WTC11 (cell line): Measurements from ENCODE around the gene PRKCZ. TPM values are rescaled to one million over a fixed set of nuclear protein-coding genes. Genes with fewer than 3 reads are reported as not detected.

Source experiments
- ATAC-seq: fragments of 200-7000 bp; cut with Tn5 transposase; 2 replicates; pipeline ENCODE4 v1.10.0; 2021; ENCODE audit warnings: mild to moderate bottlenecking, moderate library complexity
- CTCF ChIA-PET: fragments of 300-600 bp; sonication (Branson Sonifier 250); formaldehyde crosslinking; loops from one replicate; lab custom pipeline; 2021; ENCODE audit warnings: antibody characterized with exemption; lab: Charles Lee
- POLR2A ChIA-PET: fragments of 350-600 bp; sonication (Branson Sonifier 250); formaldehyde crosslinking; loops from one replicate; lab custom pipeline; 2021; ENCODE audit warnings: antibody characterized with exemption; lab: Charles Lee
- DNase-seq: peaks from one replicate; pipeline ENCODE4 v3.0.0; 2021; ENCODE audit warnings: low spot score
- H3K27ac Mint-ChIP-seq: 2 replicates; pipeline ENCODE4 v1.8.0; 2021; ENCODE audit warnings: mixed read lengths
- H3K27me3 Mint-ChIP-seq: 2 replicates; pipeline ENCODE4 v1.8.0; 2021; ENCODE audit warnings: low read depth, mild to moderate bottlenecking, moderate library complexity, mixed read lengths
- H3K36me3 Mint-ChIP-seq: 2 replicates; pipeline ENCODE4 v1.8.0; 2021; ENCODE audit warnings: mixed read lengths
- H3K4me1 Mint-ChIP-seq: 2 replicates; pipeline ENCODE4 v1.8.0; 2022; ENCODE audit warnings: mixed read lengths
- H3K4me3 Mint-ChIP-seq: 2 replicates; pipeline ENCODE4 v1.8.0; 2021; ENCODE audit warnings: mild to moderate bottlenecking, moderate library complexity, mixed read lengths
- H3K9me3 Mint-ChIP-seq: 2 replicates; pipeline ENCODE4 v1.8.0; 2021; ENCODE audit warnings: mixed read lengths
- AFF4 ChIP-seq: sonication (generic); formaldehyde crosslinking; IDR thresholded peaks from 2 replicates; pipeline ENCODE4 v1.8.1; 2023; ENCODE audit warnings: mild to moderate bottlenecking, missing genetic modification reagents, borderline replicate concordance
- AR ChIP-seq: fragments of 250-450 bp; sonication (Bioruptor Pico); IDR thresholded peaks from 2 replicates; pipeline ENCODE4 v1.9.0; 2021; ENCODE audit warnings: mild to moderate bottlenecking
- ARID4B ChIP-seq: sonication (generic); formaldehyde crosslinking; IDR thresholded peaks from 2 replicates; pipeline ENCODE4 v1.8.0; 2023; ENCODE audit warnings: missing genetic modification reagents, mild to moderate bottlenecking, borderline replicate concordance
- ATF2 ChIP-seq: sonication (generic); formaldehyde crosslinking; IDR thresholded peaks from 2 replicates; pipeline ENCODE4 v1.8.1; 2022; ENCODE audit warnings: low read depth, missing genetic modification reagents, borderline replicate concordance
- CTCF ChIP-seq: fragments of 200-600 bp; IDR thresholded peaks from 2 replicates; pipeline ENCODE4 v1.8.0; 2022; ENCODE audit warnings: antibody characterized with exemption
- FOXJ3 ChIP-seq: sonication (generic); formaldehyde crosslinking; IDR thresholded peaks from 2 replicates; pipeline ENCODE4 v1.9.0; 2021; ENCODE audit warnings: missing genetic modification reagents, mild to moderate bottlenecking, borderline replicate concordance
- FOXK1 ChIP-seq: sonication (generic); formaldehyde crosslinking; IDR thresholded peaks from 2 replicates; pipeline ENCODE4 v1.8.0; 2022; ENCODE audit warnings: mild to moderate bottlenecking, moderate library complexity, missing genetic modification reagents
- GRHL2 ChIP-seq: fragments of 250-450 bp; sonication (Bioruptor Pico); IDR thresholded peaks from 2 replicates; pipeline ENCODE4 v1.8.0; 2022; ENCODE audit warnings: mild to moderate bottlenecking, moderate library complexity; ENCODE audit not compliant: insufficient replicate concordance, severe bottlenecking
- KAT7 ChIP-seq: sonication (generic); formaldehyde crosslinking; IDR thresholded peaks from 2 replicates; pipeline ENCODE4 v1.8.1; 2023; ENCODE audit warnings: missing genetic modification reagents, mild to moderate bottlenecking, borderline replicate concordance
- NFATC4 ChIP-seq: fragments of 250-450 bp; sonication (Bioruptor Pico); IDR thresholded peaks from 2 replicates; pipeline ENCODE4 v1.9.0; 2021; ENCODE audit warnings: mild to moderate bottlenecking
- NFE2L1 ChIP-seq: sonication (generic); formaldehyde crosslinking; IDR thresholded peaks from 2 replicates; pipeline ENCODE4 v1.8.1; 2023; ENCODE audit warnings: missing genetic modification reagents
- USF1 ChIP-seq: sonication (generic); formaldehyde crosslinking; IDR thresholded peaks from 2 replicates; pipeline ENCODE4 v1.8.0; 2022; ENCODE audit warnings: mild to moderate bottlenecking, missing genetic modification reagents
- ZNF281 ChIP-seq: sonication (generic); formaldehyde crosslinking; IDR thresholded peaks from 2 replicates; pipeline ENCODE4 v1.8.0; 2023; ENCODE audit warnings: mild to moderate bottlenecking, missing genetic modification reagents
- ZNF423 ChIP-seq: fragments of 250-450 bp; sonication (Bioruptor Pico); IDR thresholded peaks from 2 replicates; pipeline ENCODE4 v2.1.2; 2022; ENCODE audit warnings: mild to moderate bottlenecking, moderate library complexity
- total RNA-seq: library from RNA; stranded (reverse); gene quantifications from 3 replicates; pipeline ENCODE4 v1.2.3, GENCODE V29; 2021

The PRKCZ gene
- total RNA-seq, 1 experiment from 2014 or later = 52.5 TPM

GRCh38 chr1:2072109-2072806 is 22.0 kb downstream of the PRKCZ start:
- TF ChIP-seq ZNF423 (CRISPR knock-in tag) (peak; percentile 40; the same call in 1 of the 2 replicates), ARID4B (no peak)
- H3K4me3 Mint-ChIP-seq = no peak overlapping the region
- peaks cover 19% of the 10 kb centered on the region for H3K4me1 Mint-ChIP-seq
- H3K27me3 Mint-ChIP-seq = no peaks in the 10 kb centered on the region
- CTCF ChIA-PET = interaction anchor here (0.9 to 2.0 kb wide), 7 partner anchors 16 to 128 kb away, joined by 3 to 9 read pairs (median 5); partner anchors contain the start of gene FAAP20
- peaks cover 13% of the 10 kb centered on the region for H3K36me3 Mint-ChIP-seq
- peaks cover 5% of the 10 kb centered on the region for H3K9me3 Mint-ChIP-seq
- ATAC-seq = peak; percentile 46
- no peak for DNase-seq
- POLR2A ChIA-PET = no interaction called here
- H3K27ac Mint-ChIP-seq = peak overlapping the region; percentile 90

GRCh38 chr1:2072891-2073290 is 22.7 kb downstream of the PRKCZ start:
- Mint-ChIP-seq H3K36me3 (peaks cover 19% of the 10 kb centered on the region), H3K9me3 (peaks cover 11% of the 10 kb centered on the region), H3K4me3 (no peak overlapping the region), H3K27ac (peak overlapping the region; percentile 90), H3K27me3 (no peaks in the 10 kb centered on the region), H3K4me1 (peaks cover 19% of the 10 kb centered on the region)
- ChIA-PET POLR2A (no interaction called here), CTCF (interaction anchor here (0.9 to 2.0 kb wide), 8 partner anchors 17 to 309 kb away, joined by 3 to 9 read pairs (median 4); partner anchors contain the start of gene FAAP20)
- DNase-seq = no peak
- peak; percentile 19; the same call in 1 of the 2 replicates for ATAC-seq
- TF ChIP-seq AFF4 (CRISPR knock-in tag) = no peak
- TF ChIP-seq AR (CRISPR knock-in tag) = no peak
- no peak for TF ChIP-seq FOXK1 (CRISPR knock-in tag)
- no peak for TF ChIP-seq ATF2 (CRISPR knock-in tag)
- TF ChIP-seq ZNF281 = no peak
- TF ChIP-seq USF1 = no peak
- TF ChIP-seq GRHL2 (CRISPR knock-in tag) = no peak
- no peak for TF ChIP-seq NFATC4 (CRISPR knock-in tag)
- TF ChIP-seq FOXJ3 = no peak
- TF ChIP-seq NFE2L1 (CRISPR knock-in tag) = no peak
- TF ChIP-seq CTCF = no peak
- TF ChIP-seq KAT7 = no peak
